Activated B cell treated with CpG ODN at 0.5 μM for 24 hours (primary cell): ENCODE results near the gene ARL13B. TPM values are rescaled to one million over a fixed set of nuclear protein-coding genes. Genes with fewer than 3 reads are reported as not detected.

Experiments used
- ATAC-seq: fragments of 200-7000 bp; cut with Tn5 transposase; one replicate; pipeline ENCODE4 v1.10.0; 2021; ENCODE audit warnings: low read depth, mild to moderate bottlenecking, moderate library complexity
- CTCF ChIA-PET: fragments of 350-600 bp; sonication (Branson Sonifier 250); formaldehyde crosslinking; loops from one replicate; lab custom pipeline; 2021; ENCODE audit warnings: antibody characterized with exemption; lab: Charles Lee
- POLR2A ChIA-PET: fragments of 350-600 bp; sonication (Branson Sonifier 250); formaldehyde crosslinking; loops from one replicate; lab custom pipeline; 2021; ENCODE audit warnings: antibody characterized with exemption; lab: Charles Lee
- DNase-seq: peaks from one replicate; pipeline ENCODE4 v3.0.0; 2022
- H3K27ac Mint-ChIP-seq: one replicate; pipeline ENCODE4 v1.8.0; 2020; ENCODE audit warnings: mixed read lengths
- H3K27me3 Mint-ChIP-seq: one replicate; pipeline ENCODE4 v1.8.0; 2021; ENCODE audit warnings: mixed read lengths
- H3K36me3 Mint-ChIP-seq: one replicate; pipeline ENCODE4 v1.8.0; 2021; ENCODE audit warnings: low read depth, mixed read lengths
- H3K4me1 Mint-ChIP-seq: one replicate; pipeline ENCODE4 v1.8.0; 2021; ENCODE audit warnings: mixed read lengths
- H3K4me3 Mint-ChIP-seq: one replicate; pipeline ENCODE4 v1.8.0; 2020; ENCODE audit warnings: mild to moderate bottlenecking, mixed read lengths
- H3K9me3 Mint-ChIP-seq: one replicate; pipeline ENCODE4 v1.8.0; 2020; ENCODE audit warnings: mixed read lengths
- intact Hi-C: fragments of 100-400 bp; cut with micrococcal nuclease; formaldehyde crosslinking; loops from one replicate; pipeline ENCODE4 v1.15.1; 2024
- total RNA-seq: library from RNA; stranded (reverse); gene quantifications from 2 replicates; pipeline ENCODE4 v1.2.3, GENCODE V29; 2022
- TF ChIP-seq, protein P1 (sequence below): fragments of 200-600 bp; IDR thresholded peaks from one replicate; pipeline ENCODE4 v1.8.0; 2022; ENCODE audit warnings: antibody characterized with exemption, mild to moderate bottlenecking

ARL13B gene
- total RNA-seq, 1 donor from 2014 or later: 12.1 TPM

GRCh38 chr3:94011233-94011711, 31.3 kb downstream of the ARL13B start:
- TF ChIP-seq, protein P1, sequence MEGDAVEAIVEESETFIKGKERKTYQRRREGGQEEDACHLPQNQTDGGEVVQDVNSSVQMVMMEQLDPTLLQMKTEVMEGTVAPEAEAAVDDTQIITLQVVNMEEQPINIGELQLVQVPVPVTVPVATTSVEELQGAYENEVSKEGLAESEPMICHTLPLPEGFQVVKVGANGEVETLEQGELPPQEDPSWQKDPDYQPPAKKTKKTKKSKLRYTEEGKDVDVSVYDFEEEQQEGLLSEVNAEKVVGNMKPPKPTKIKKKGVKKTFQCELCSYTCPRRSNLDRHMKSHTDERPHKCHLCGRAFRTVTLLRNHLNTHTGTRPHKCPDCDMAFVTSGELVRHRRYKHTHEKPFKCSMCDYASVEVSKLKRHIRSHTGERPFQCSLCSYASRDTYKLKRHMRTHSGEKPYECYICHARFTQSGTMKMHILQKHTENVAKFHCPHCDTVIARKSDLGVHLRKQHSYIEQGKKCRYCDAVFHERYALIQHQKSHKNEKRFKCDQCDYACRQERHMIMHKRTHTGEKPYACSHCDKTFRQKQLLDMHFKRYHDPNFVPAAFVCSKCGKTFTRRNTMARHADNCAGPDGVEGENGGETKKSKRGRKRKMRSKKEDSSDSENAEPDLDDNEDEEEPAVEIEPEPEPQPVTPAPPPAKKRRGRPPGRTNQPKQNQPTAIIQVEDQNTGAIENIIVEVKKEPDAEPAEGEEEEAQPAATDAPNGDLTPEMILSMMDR: no peak
- CTCF ChIA-PET: no interaction called here
- ATAC-seq: no peak

GRCh38 chr3:94012185-94012584, 32.2 kb downstream of the ARL13B start:
- no peak overlapping the region for H3K27ac Mint-ChIP-seq

More at GRCh38 chr3:94011233-94011711, 31.3 kb downstream of the ARL13B start:
- Mint-ChIP-seq H3K27me3 (no peaks in the 10 kb centered on the region), H3K36me3 (peaks cover 4% of the 10 kb centered on the region), H3K4me1 (peaks cover 6% of the 10 kb centered on the region), H3K9me3 (no peaks in the 10 kb centered on the region), H3K4me3 (no peak overlapping the region), H3K27ac (no peak overlapping the region)
- intact Hi-C loops: no loop called here
- POLR2A ChIA-PET: no interaction called here
- DNase-seq: no peak

GRCh38 chr3:94015025-94015424, 35.1 kb downstream of the ARL13B start:
- intact Hi-C loops: no loop called here
- Mint-ChIP-seq H3K27ac (no peak overlapping the region), H3K4me3 (no peak overlapping the region), H3K27me3 (no peaks in the 10 kb centered on the region), H3K9me3 (no peaks in the 10 kb centered on the region), H3K36me3 (no peaks in the 10 kb centered on the region), H3K4me1 (peaks cover 6% of the 10 kb centered on the region)
- TF ChIP-seq, protein P1: no peak
- no peak for DNase-seq
- POLR2A ChIA-PET: no interaction called here
- CTCF ChIA-PET: no interaction called here
- no peak for ATAC-seq

More at GRCh38 chr3:94012185-94012584, 32.2 kb downstream of the ARL13B start:
- POLR2A ChIA-PET: no interaction called here
- Mint-ChIP-seq H3K4me1 (peaks cover 6% of the 10 kb centered on the region), H3K4me3 (no peak overlapping the region), H3K27me3 (no peaks in the 10 kb centered on the region), H3K9me3 (no peaks in the 10 kb centered on the region), H3K36me3 (peaks cover 4% of the 10 kb centered on the region)
- CTCF ChIA-PET: no interaction called here
- DNase-seq: no peak
- TF ChIP-seq, protein P1: no peak
- intact Hi-C loops: no loop called here
- ATAC-seq: no peak

DNA sequence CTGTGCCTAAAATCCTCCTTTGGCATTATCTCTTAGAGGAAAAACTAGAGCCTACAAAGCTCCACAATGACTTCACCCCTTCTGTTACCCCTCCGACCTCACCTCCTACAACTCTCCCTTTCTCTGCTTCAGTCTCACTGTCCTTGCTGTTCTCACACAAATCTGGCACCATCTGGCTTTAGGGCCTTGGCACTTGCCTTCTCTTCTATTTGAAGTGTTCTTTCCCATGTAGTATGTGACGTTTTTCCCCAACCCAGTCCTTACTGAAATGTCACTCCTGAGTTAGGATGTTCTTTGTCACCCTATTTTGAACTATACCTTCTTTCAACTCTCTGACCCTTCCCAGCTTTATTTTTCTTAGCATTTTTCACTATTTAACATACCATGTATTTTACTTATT, 39.7 kb downstream of the ARL13B start:
- Mint-ChIP-seq H3K27me3 (no peaks in the 10 kb centered on the region), H3K27ac (no peak overlapping the region), H3K36me3 (no peaks in the 10 kb centered on the region), H3K4me1 (peaks cover 6% of the 10 kb centered on the region), H3K9me3 (no peaks in the 10 kb centered on the region), H3K4me3 (no peak overlapping the region)
- TF ChIP-seq, protein P1: no peak
- ChIA-PET POLR2A (no interaction called here), CTCF (no interaction called here)
- DNase-seq (no peak), ATAC-seq (no peak)
- intact Hi-C loops: no loop called here

GRCh38 chr3:94020293-94020692, 40.3 kb downstream of the ARL13B start:
- no peaks in the 10 kb centered on the region for H3K27me3 Mint-ChIP-seq
- POLR2A ChIA-PET: no interaction called here

More at GRCh38 chr3:94020293-94020692, 40.3 kb downstream of the ARL13B start:
- DNase-seq (no peak), ATAC-seq (no peak)
- TF ChIP-seq, protein P1: no peak
- H3K4me1 Mint-ChIP-seq: no peaks in the 10 kb centered on the region
- intact Hi-C loops: no loop called here
- CTCF ChIA-PET: no interaction called here
- no peak overlapping the region for H3K27ac Mint-ChIP-seq
- H3K4me3 Mint-ChIP-seq: no peak overlapping the region
- H3K36me3 Mint-ChIP-seq: no peaks in the 10 kb centered on the region
- no peaks in the 10 kb centered on the region for H3K9me3 Mint-ChIP-seq
